PC-3 (cell line): ENCODE results near the gene MAP3K20.

Experiments used
- EZH2 ChIP-seq: fragments of 300-600 bp; sonication (generic); IDR thresholded peaks from one replicate; pipeline ENCODE4 v1.6.1; 2017; ENCODE audit warnings: antibody characterized with exemption, mild to moderate bottlenecking, low read length; ENCODE audit not compliant: unreplicated experiment
- TF ChIP-seq, protein P1 (sequence below): fragments of 300-600 bp; sonication (generic); conservative IDR thresholded peaks from 2 replicates; pipeline ENCODE4 v1.5.1; 2017; ENCODE audit warnings: antibody characterized with exemption, low read depth, mild to moderate bottlenecking, low read length

DNA sequence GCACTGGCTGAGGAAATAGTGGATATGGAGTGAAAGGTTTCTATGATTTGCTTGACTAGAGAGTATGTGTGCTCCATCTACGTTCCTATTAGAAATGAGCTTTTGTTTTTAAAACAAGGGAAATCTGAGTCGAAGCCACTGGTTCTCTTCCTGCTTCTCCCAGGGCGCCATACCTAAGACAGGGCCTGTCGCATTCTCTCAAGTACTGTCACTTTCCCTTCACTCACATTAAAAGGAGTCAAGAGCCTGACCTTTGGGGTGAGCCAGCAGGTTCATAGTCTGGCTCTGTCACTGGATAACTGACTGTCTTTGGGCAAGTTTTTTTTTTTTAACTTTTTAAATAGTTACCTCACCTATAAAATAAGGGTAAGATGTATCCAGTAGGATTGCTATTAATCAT is 121.0 kb downstream of the MAP3K20 start:
- TF ChIP-seq, protein P1, sequence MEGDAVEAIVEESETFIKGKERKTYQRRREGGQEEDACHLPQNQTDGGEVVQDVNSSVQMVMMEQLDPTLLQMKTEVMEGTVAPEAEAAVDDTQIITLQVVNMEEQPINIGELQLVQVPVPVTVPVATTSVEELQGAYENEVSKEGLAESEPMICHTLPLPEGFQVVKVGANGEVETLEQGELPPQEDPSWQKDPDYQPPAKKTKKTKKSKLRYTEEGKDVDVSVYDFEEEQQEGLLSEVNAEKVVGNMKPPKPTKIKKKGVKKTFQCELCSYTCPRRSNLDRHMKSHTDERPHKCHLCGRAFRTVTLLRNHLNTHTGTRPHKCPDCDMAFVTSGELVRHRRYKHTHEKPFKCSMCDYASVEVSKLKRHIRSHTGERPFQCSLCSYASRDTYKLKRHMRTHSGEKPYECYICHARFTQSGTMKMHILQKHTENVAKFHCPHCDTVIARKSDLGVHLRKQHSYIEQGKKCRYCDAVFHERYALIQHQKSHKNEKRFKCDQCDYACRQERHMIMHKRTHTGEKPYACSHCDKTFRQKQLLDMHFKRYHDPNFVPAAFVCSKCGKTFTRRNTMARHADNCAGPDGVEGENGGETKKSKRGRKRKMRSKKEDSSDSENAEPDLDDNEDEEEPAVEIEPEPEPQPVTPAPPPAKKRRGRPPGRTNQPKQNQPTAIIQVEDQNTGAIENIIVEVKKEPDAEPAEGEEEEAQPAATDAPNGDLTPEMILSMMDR, result no peak
- TF ChIP-seq EZH2, result no peak
